GM23338 (cell line): ENCODE results near the gene MYOM1.
A peak's percentile ranks its signal among the peaks of the same experiment; 100 is the strongest.

Experiments used
- CTCF ChIP-seq, 2 experiments: fragments of 200-600 bp in 1 of 2; sonication (generic) in 1 of 2; conservative IDR thresholded peaks; 2 replicates each; pipeline versions ENCODE4 v1.5.1 to v1.6.1; 2016 to 2017; ENCODE audit warnings: antibody characterized with exemption in 2 of 2, low read depth in 2 of 2, mild to moderate bottlenecking in 2 of 2, moderate library complexity in 1 of 2
- EZH2phosphoT487 ChIP-seq: fragments of 200-600 bp; sonication (generic); IDR thresholded peaks from one replicate; pipeline ENCODE4 v1.8.1; 2018; ENCODE audit warnings: antibody characterized with exemption; ENCODE audit not compliant: unreplicated experiment
- STAT1 ChIP-seq: IDR thresholded peaks from one replicate; pipeline ENCODE4 v1.6.1; 2016; ENCODE audit warnings: antibody characterized with exemption; ENCODE audit not compliant: unreplicated experiment
- ZNF462 ChIP-seq: fragments of 250-450 bp; sonication (Bioruptor Pico); IDR thresholded peaks from 2 replicates; pipeline ENCODE4 v1.5.0; 2020; ENCODE audit warnings: mild to moderate bottlenecking, moderate library complexity

- TF ChIP-seq EZH2phosphoT487, result no peak
- TF ChIP-seq CTCF (conservative IDR thresholded peaks at IDR 0.05; ENCODE audit: low read depth in 2 of 2), result peak; percentile 69 to 82
- TF ChIP-seq ZNF462 (CRISPR knock-in tag), result no peak
- TF ChIP-seq STAT1, result no peak
Measured at GRCh38 chr18:3151399-3152264, 68.1 kb downstream of the MYOM1 start.
